ENCODE data around the gene HELZ2.

The HELZ2 gene

GRCh38 chr20:63549679-63550282 is 24.3 kb downstream of the HELZ2 start:
- DNase-seq, result no peak

- DNase-seq, result no peak
Observed at GRCh38 chr20:63549019-63549418, 25.0 kb downstream of the HELZ2 start.

- DNase-seq, result no peak
Observed at GRCh38 chr20:63548542-63548941, 25.5 kb downstream of the HELZ2 start.

GRCh38 chr20:63547725-63548480 is 26.1 kb downstream of the HELZ2 start, which contains the start of gene SRMS:
Gene SRMS (minus strand): TSS chr20:63547749. CDS start chr20:63547463, 286 bp downstream.
- DNase-seq, result no peak

GRCh38 chr20:63546956-63547724 is 26.9 kb downstream of the HELZ2 start:
- DNase-seq, result no peak

GRCh38 chr20:63546256-63546955 is 27.6 kb downstream of the HELZ2 start:
- DNase-seq, result no peak

GRCh38 chr20:63545814-63546213 is 28.2 kb downstream of the HELZ2 start:
- no peak for DNase-seq

GRCh38 chr20:63544958-63545516 is 29.0 kb downstream of the HELZ2 start:
- no peak for DNase-seq

- DNase-seq, result no peak
Observed at GRCh38 chr20:63544241-63544957, 29.6 kb downstream of the HELZ2 start.

- no peak for DNase-seq
Observed at GRCh38 chr20:63543733-63544132, 30.3 kb downstream of the HELZ2 start.

- DNase-seq, result no peak
Observed at GRCh38 chr20:63543131-63543530, 30.9 kb downstream of the HELZ2 start.

- no peak for DNase-seq
Observed at GRCh38 chr20:63542696-63543095, 31.3 kb downstream of the HELZ2 start.

GRCh38 chr20:63542031-63542559 is 31.9 kb downstream of the HELZ2 start:
- DNase-seq, result no peak

- no peak for DNase-seq
Observed at GRCh38 chr20:63541371-63541770, 32.7 kb downstream of the HELZ2 start.

- DNase-seq, result no peak
Observed at GRCh38 chr20:63540417-63541186, 33.4 kb downstream of the HELZ2 start.

GRCh38 chr20:63539441-63540370 is 34.3 kb downstream of the HELZ2 start:
- no peak for DNase-seq

- no peak for DNase-seq
Observed at GRCh38 chr20:63539092-63539430, 35.0 kb downstream of the HELZ2 start.

GRCh38 chr20:63538204-63539091 is 35.6 kb downstream of the HELZ2 start:
- peak; percentile 54 to 84 for DNase-seq
